ENCODE data around the gene SORCS3. TPM values are rescaled to one million over a fixed set of nuclear protein-coding genes. Genes with fewer than 3 reads are reported as not detected.

SORCS3 gene
- total RNA-seq, 1 experiment from 2014 or later: not detected

- Histone ChIP-seq H3F3A (ENCODE audit: low read length, unreplicated experiment) (no peaks in the 10 kb centered on the region), H3K4me2 (ENCODE audit: low read length) (no peak overlapping the region), H4K20me1 (ENCODE audit: low read length) (no peaks in the 10 kb centered on the region), H3K27me3 (ENCODE audit: low read length) (no peaks in the 10 kb centered on the region), H3K36me3 (ENCODE audit: low read depth, low read length) (no peaks in the 10 kb centered on the region), H3K4me3 (ENCODE audit: low read length) (no peak overlapping the region), H3K9me3 (ENCODE audit: low read length) (no peaks in the 10 kb centered on the region), H3K79me2 (ENCODE audit: low read length) (no peaks in the 10 kb centered on the region), H3K4me1 (ENCODE audit: insufficient read depth, low read length) (no peaks in the 10 kb centered on the region), H2AFZ (ENCODE audit: low read length) (no peak overlapping the region), H3K9ac (ENCODE audit: low read length) (no peak overlapping the region), H3K27ac (ENCODE audit: low read length) (no peak overlapping the region), H3K9me2 (replicated peaks; ENCODE audit: low read length) (no peaks in the 10 kb centered on the region)
- intact Hi-C loops (cut with micrococcal nuclease): no loop called here
- ATAC-seq (no peak), DNase-seq (no peak)
- BruUV-seq (replicated peaks): no TSS peak
- POLR2A ChIA-PET (ENCODE audit: unreplicated experiment): no interaction called here
- CTCF ChIA-PET: no interaction called here
- TF ChIP-seq CTCF (conservative IDR thresholded peaks at IDR 0.05; ENCODE audit: low read depth, low read length) (no peak), EZH2 (IDR thresholded peaks at IDR 0.05; ENCODE audit: low read length, unreplicated experiment) (no peak), EZH2phosphoT487 (IDR thresholded peaks at IDR 0.05; ENCODE audit: borderline replicate concordance, low read length) (no peak)
Measured at GRCh38 chr10:105026566-105026965, 385.5 kb downstream of the SORCS3 start.

- Histone ChIP-seq H3K9me3 (ENCODE audit: low read length) (no peaks in the 10 kb centered on the region), H3K9me2 (replicated peaks; ENCODE audit: low read length) (no peaks in the 10 kb centered on the region), H3K79me2 (ENCODE audit: low read length) (no peaks in the 10 kb centered on the region), H3K4me1 (ENCODE audit: insufficient read depth, low read length) (no peaks in the 10 kb centered on the region), H3K27me3 (ENCODE audit: low read length) (no peaks in the 10 kb centered on the region), H3K4me3 (ENCODE audit: low read length) (no peak overlapping the region), H3F3A (ENCODE audit: low read length, unreplicated experiment) (no peaks in the 10 kb centered on the region), H3K36me3 (ENCODE audit: low read depth, low read length) (no peaks in the 10 kb centered on the region), H3K4me2 (ENCODE audit: low read length) (no peak overlapping the region), H3K27ac (ENCODE audit: low read length) (no peak overlapping the region), H3K9ac (ENCODE audit: low read length) (no peak overlapping the region), H2AFZ (ENCODE audit: low read length) (no peak overlapping the region), H4K20me1 (ENCODE audit: low read length) (no peaks in the 10 kb centered on the region)
- POLR2A ChIA-PET (ENCODE audit: unreplicated experiment): no interaction called here
- no TSS peak for BruUV-seq (replicated peaks)
- intact Hi-C loops (cut with micrococcal nuclease): no loop called here
- DNase-seq (no peak), ATAC-seq (no peak)
- TF ChIP-seq EZH2 (IDR thresholded peaks at IDR 0.05; ENCODE audit: low read length, unreplicated experiment) (no peak), CTCF (conservative IDR thresholded peaks at IDR 0.05; ENCODE audit: low read depth, low read length) (no peak), EZH2phosphoT487 (IDR thresholded peaks at IDR 0.05; ENCODE audit: borderline replicate concordance, low read length) (no peak)
- CTCF ChIA-PET: no interaction called here
Measured at GRCh38 chr10:105029286-105029685, 388.2 kb downstream of the SORCS3 start.

- no TSS peak for BruUV-seq (replicated peaks)
- no peaks in the 10 kb centered on the region for H3K4me1 ChIP-seq (ENCODE audit: insufficient read depth, low read length)
- POLR2A ChIA-PET (ENCODE audit: unreplicated experiment): no interaction called here
- H3K9me2 ChIP-seq (replicated peaks; ENCODE audit: low read length): no peaks in the 10 kb centered on the region
- TF ChIP-seq CTCF (conservative IDR thresholded peaks at IDR 0.05; ENCODE audit: low read depth, low read length): no peak
- TF ChIP-seq EZH2phosphoT487 (IDR thresholded peaks at IDR 0.05; ENCODE audit: borderline replicate concordance, low read length): no peak
- TF ChIP-seq EZH2 (IDR thresholded peaks at IDR 0.05; ENCODE audit: low read length, unreplicated experiment): no peak
- no peak for DNase-seq
- no peak overlapping the region for H2AFZ ChIP-seq (ENCODE audit: low read length)
- no peak overlapping the region for H3K4me2 ChIP-seq (ENCODE audit: low read length)
- H3K27ac ChIP-seq (ENCODE audit: low read length): no peak overlapping the region
- no peaks in the 10 kb centered on the region for H3K27me3 ChIP-seq (ENCODE audit: low read length)
- no peaks in the 10 kb centered on the region for H3K9me3 ChIP-seq (ENCODE audit: low read length)
- H4K20me1 ChIP-seq (ENCODE audit: low read length): no peaks in the 10 kb centered on the region
- ATAC-seq: no peak
- no peak overlapping the region for H3K9ac ChIP-seq (ENCODE audit: low read length)
- no peaks in the 10 kb centered on the region for H3K79me2 ChIP-seq (ENCODE audit: low read length)
- H3K4me3 ChIP-seq (ENCODE audit: low read length): no peak overlapping the region
- no peaks in the 10 kb centered on the region for H3F3A ChIP-seq (ENCODE audit: low read length, unreplicated experiment)
- H3K36me3 ChIP-seq (ENCODE audit: low read depth, low read length): no peaks in the 10 kb centered on the region
- intact Hi-C loops (cut with micrococcal nuclease): no loop called here
- CTCF ChIA-PET: no interaction called here
Measured at GRCh38 chr10:105037022-105037421, 395.9 kb downstream of the SORCS3 start.

Measured in PC-3 (cell line).